SK-N-SH (cell line): Measurements from ENCODE around the gene FTO.

Source experiments
- EP300 ChIP-seq, 2 experiments: IDR thresholded peaks; 2 replicates each; pipeline versions ENCODE4 v1.4.0 to v1.6.1; 2012; ENCODE audit warnings: borderline replicate concordance in 1 of 2, low read depth in 1 of 2, low read length in 1 of 2
- POLR2AphosphoS5 ChIP-seq: IDR thresholded peaks from 2 replicates; pipeline ENCODE4 v1.6.1; 2012; ENCODE audit warnings: low read depth, low read length
- SIN3A ChIP-seq: IDR thresholded peaks from 2 replicates; pipeline ENCODE4 v1.6.1; 2012; ENCODE audit warnings: low read depth, mild to moderate bottlenecking, low read length, moderate library complexity, borderline replicate concordance
- TAF1 ChIP-seq: IDR thresholded peaks from 2 replicates; pipeline ENCODE4 v1.6.1; 2012; ENCODE audit warnings: low read depth, mild to moderate bottlenecking, low read length, moderate library complexity, borderline replicate concordance
- YY1 ChIP-seq: IDR thresholded peaks from 2 replicates; pipeline ENCODE4 v1.4.0; 2012; ENCODE audit warnings: low read depth, mild to moderate bottlenecking
- TF ChIP-seq, protein P1 (sequence below): fragments of 200-600 bp; sonication (generic); IDR thresholded peaks from 2 replicates; pipeline ENCODE4 v1.6.1; 2017; ENCODE audit warnings: antibody characterized with exemption, mild to moderate bottlenecking, moderate library complexity

- TF ChIP-seq POLR2AphosphoS5: no peak
- TF ChIP-seq SIN3A: no peak
- TF ChIP-seq YY1: no peak
- no peak for TF ChIP-seq EP300 (IDR thresholded peaks at IDR 0.05; ENCODE audit: borderline replicate concordance in 1 of 2, low read depth in 1 of 2, low read length in 1 of 2)
- TF ChIP-seq, protein P1, sequence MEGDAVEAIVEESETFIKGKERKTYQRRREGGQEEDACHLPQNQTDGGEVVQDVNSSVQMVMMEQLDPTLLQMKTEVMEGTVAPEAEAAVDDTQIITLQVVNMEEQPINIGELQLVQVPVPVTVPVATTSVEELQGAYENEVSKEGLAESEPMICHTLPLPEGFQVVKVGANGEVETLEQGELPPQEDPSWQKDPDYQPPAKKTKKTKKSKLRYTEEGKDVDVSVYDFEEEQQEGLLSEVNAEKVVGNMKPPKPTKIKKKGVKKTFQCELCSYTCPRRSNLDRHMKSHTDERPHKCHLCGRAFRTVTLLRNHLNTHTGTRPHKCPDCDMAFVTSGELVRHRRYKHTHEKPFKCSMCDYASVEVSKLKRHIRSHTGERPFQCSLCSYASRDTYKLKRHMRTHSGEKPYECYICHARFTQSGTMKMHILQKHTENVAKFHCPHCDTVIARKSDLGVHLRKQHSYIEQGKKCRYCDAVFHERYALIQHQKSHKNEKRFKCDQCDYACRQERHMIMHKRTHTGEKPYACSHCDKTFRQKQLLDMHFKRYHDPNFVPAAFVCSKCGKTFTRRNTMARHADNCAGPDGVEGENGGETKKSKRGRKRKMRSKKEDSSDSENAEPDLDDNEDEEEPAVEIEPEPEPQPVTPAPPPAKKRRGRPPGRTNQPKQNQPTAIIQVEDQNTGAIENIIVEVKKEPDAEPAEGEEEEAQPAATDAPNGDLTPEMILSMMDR: no peak
- TF ChIP-seq TAF1: no peak
These were observed 49.0 kb upstream of the FTO start for GRCh38 chr16:53654946-53655345.
